B cell (primary cell): ENCODE measurements around the gene PIK3CD. TPM values are rescaled to one million over a fixed set of nuclear protein-coding genes. Genes with fewer than 3 reads are reported as not detected.

Source experiments
- ATAC-seq: fragments of 200-7000 bp; cut with Tn5 transposase; one replicate; pipeline ENCODE4 v1.10.0; 2021; ENCODE audit warnings: low read depth, mild to moderate bottlenecking, moderate number of reproducible peaks, moderate library complexity
- CTCF ChIA-PET: fragments of 350-600 bp; sonication (Branson Sonifier 250); formaldehyde crosslinking; loops from one replicate; lab custom pipeline; 2021; ENCODE audit warnings: antibody characterized with exemption, inconsistent platforms; lab: Charles Lee
- POLR2A ChIA-PET: fragments of 350-600 bp; sonication (Branson Sonifier 250); formaldehyde crosslinking; loops from one replicate; lab custom pipeline; 2021; ENCODE audit warnings: antibody characterized with exemption; lab: Charles Lee
- DNase-seq: peaks from one replicate; pipeline ENCODE4 v3.0.0; 2013
- H2AFZ ChIP-seq: 2 replicates; pipeline ENCODE4 v1.6.1; 2012; ENCODE audit warnings: mild to moderate bottlenecking, low read depth, low read length; ENCODE audit not compliant: insufficient read depth, poor library complexity, severe bottlenecking
- H3K27ac ChIP-seq, 2 donors: 1 replicate in 1 of 2; 2 replicates in 1 of 2; pipeline ENCODE4 v1.5.1; 2012 to 2013; ENCODE audit warnings: low read length in 2 of 2, mild to moderate bottlenecking in 2 of 2, moderate library complexity in 1 of 2
- H3K27me3 ChIP-seq, 4 experiments: fragments of 200-600 bp in 1 of 4; sonication (generic) in 1 of 4; replicated peaks in 1 of 4; 1 replicate in 2 of 4; 2 replicates in 2 of 4; pipeline versions ENCODE4 v1.6.1 to v1.7.0; 2013 to 2016; ENCODE audit warnings: low read length in 3 of 4, mild to moderate bottlenecking in 2 of 4, mixed read lengths in 1 of 4, moderate library complexity in 1 of 4; ENCODE audit not compliant: insufficient read depth in 4 of 4, control insufficient read depth in 3 of 4; ENCODE audit errors: control extremely low read depth in 1 of 4
- H3K36me3 ChIP-seq, 2 experiments: replicated peaks in 1 of 2; 1 replicate in 1 of 2; 2 replicates in 1 of 2; pipeline versions ENCODE4 v1.6.1 to v1.7.1; 2013; ENCODE audit warnings: low read length in 1 of 2; ENCODE audit not compliant: insufficient read depth in 2 of 2, control insufficient read depth in 1 of 2; ENCODE audit errors: control extremely low read depth in 1 of 2, extremely low read depth in 1 of 2
- H3K4me1 ChIP-seq, 2 donors: fragments of 200-600 bp in 1 of 2; sonication (generic) in 1 of 2; 1 replicate in 1 of 2; 2 replicates in 1 of 2; pipeline versions ENCODE4 v1.5.1 to v1.6.1; 2013 to 2017; ENCODE audit warnings: low read length in 2 of 2; ENCODE audit not compliant: control insufficient read depth in 2 of 2, insufficient read depth in 2 of 2
- H3K4me2 ChIP-seq: replicated peaks from 2 replicates; pipeline ENCODE3; 2012; ENCODE audit warnings: mild to moderate bottlenecking, low read depth, low read length; ENCODE audit not compliant: poor library complexity, severe bottlenecking
- H3K4me3 ChIP-seq, 5 experiments: fragments of 200-600 bp in 1 of 5; sonication (generic) in 1 of 5; 1 replicate in 3 of 5; 2 replicates in 2 of 5; pipeline versions ENCODE4 v1.5.1 to v1.7.0; 2011 to 2016; ENCODE audit warnings: low read length in 4 of 5, mild to moderate bottlenecking in 4 of 5, low read depth in 2 of 5, control low read depth in 1 of 5, moderate library complexity in 1 of 5; ENCODE audit not compliant: insufficient read depth in 1 of 5; ENCODE audit errors: control extremely low read depth in 1 of 5, extremely low read depth in 1 of 5
- H3K79me2 ChIP-seq: fragments of 200-600 bp; sonication (generic); one replicate; pipeline ENCODE4 v1.6.0; 2016; ENCODE audit warnings: low read length; ENCODE audit not compliant: control insufficient read depth, insufficient read depth
- H3K9ac ChIP-seq: fragments of 200-600 bp; sonication (generic); 2 replicates; pipeline ENCODE4 v1.6.1; 2017; ENCODE audit warnings: mild to moderate bottlenecking, low read length, moderate library complexity
- H3K9me3 ChIP-seq, 3 donors: one replicate each; pipeline versions ENCODE4 v1.6.1 to v1.7.1; 2013; ENCODE audit warnings: low read length in 2 of 3; ENCODE audit not compliant: control insufficient read depth in 2 of 3, insufficient read depth in 1 of 3; ENCODE audit errors: control extremely low read depth in 1 of 3
- H4K20me1 ChIP-seq: 2 replicates; pipeline ENCODE4 v1.6.0; 2012; ENCODE audit warnings: mild to moderate bottlenecking, low read length; ENCODE audit not compliant: insufficient read depth, control insufficient read depth, poor library complexity, severe bottlenecking
- H3K27ac Mint-ChIP-seq: one replicate; pipeline ENCODE4 v1.8.0; 2021; ENCODE audit warnings: mixed read lengths
- H3K27me3 Mint-ChIP-seq: one replicate; pipeline ENCODE4 v1.8.0; 2021; ENCODE audit warnings: mixed read lengths
- H3K4me1 Mint-ChIP-seq: one replicate; pipeline ENCODE4 v1.8.0; 2021; ENCODE audit warnings: mixed read lengths
- H3K4me3 Mint-ChIP-seq: one replicate; pipeline ENCODE4 v1.8.0; 2021; ENCODE audit warnings: mixed read lengths
- H3K9me3 Mint-ChIP-seq: one replicate; pipeline ENCODE4 v1.8.0; 2022; ENCODE audit warnings: mixed read lengths; ENCODE audit not compliant: insufficient read depth
- CTCF ChIP-seq: fragments of 200-600 bp; IDR thresholded peaks from one replicate; pipeline ENCODE4 v1.8.0; 2022; ENCODE audit warnings: antibody characterized with exemption, mild to moderate bottlenecking
- EZH2 ChIP-seq: IDR thresholded peaks from 2 replicates; pipeline ENCODE4 v1.6.1; 2012; ENCODE audit warnings: borderline replicate concordance, low read depth, mild to moderate bottlenecking, moderate library complexity, low read length; ENCODE audit not compliant: insufficient read depth, poor library complexity, severe bottlenecking
- WGBS: methylation state at CpG from one replicate; pipeline ENCODE4 v1.1.5; 2013; ENCODE audit warnings: missing lambda C conversion rate; ENCODE audit not compliant: insufficient coverage; 5-methylcytosine and 5-hydroxymethylcytosine counted together
- intact Hi-C: fragments of 100-400 bp; cut with micrococcal nuclease; formaldehyde crosslinking; loops from one replicate; pipeline ENCODE4 v1.10.0; 2022
- polyA minus RNA-seq: library from RNA; depleted of rRNA, polyadenylated mRNA; stranded (reverse); fragments of >200 nt; gene quantifications from 2 replicates; pipeline ENCODE4 v1.2.3, GENCODE V29; 2012
- polyA plus RNA-seq: library from polyadenylated mRNA; depleted of rRNA; stranded (reverse); fragments of >200 nt; gene quantifications from 2 replicates; pipeline ENCODE4 v1.2.3, GENCODE V29; 2012
- total RNA-seq, 2 donors: library from RNA; stranded (reverse); fragments of 120-200 nt in 1 of 2; gene quantifications; 1 replicate in 1 of 2; 2 replicates in 1 of 2; pipeline versions ENCODE4 v1.2.3 to v1.2.4, GENCODE V29; 2013 to 2022

The PIK3CD gene
- 222 and 223 TPM in 2 replicates for total RNA-seq
- 76.1 TPM for total RNA-seq (2013)
- 144 and 205 TPM in 2 replicates for polyA plus RNA-seq
- 129 and 223 TPM in 2 replicates for polyA minus RNA-seq

GRCh38 chr1:9651565-9652378, at the start of gene PIK3CD:
TSS of gene PIK3CD (plus strand) at chr1:9651731. CDS start at chr1:9710456, 58,725 bp downstream.
- Histone ChIP-seq H3K36me3 (peaks cover 0 to 5% of the 10 kb centered on the region in 2 experiments), H3K27ac (peak within 1 kb of the TSS; percentile 77 to 82), H4K20me1 (peaks cover 43% of the 10 kb centered on the region), H3K9me3 (no peaks in the 10 kb centered on the region), H3K4me3 (peak within 1 kb of the TSS; percentile 57 to 96 (median 74)), H3K4me2 (peak within 1 kb of the TSS; percentile 90), H3K27me3 (no peaks in the 10 kb centered on the region), H3K4me1 (peaks cover 39 to 57% of the 10 kb centered on the region in 2 donors), H2AFZ (peak within 1 kb of the TSS; percentile 71), H3K9ac (peak within 1 kb of the TSS; percentile 83), H3K79me2 (peaks cover 80% of the 10 kb centered on the region)
- Mint-ChIP-seq H3K27ac (peak within 1 kb of the TSS; percentile 99), H3K4me3 (peak within 1 kb of the TSS; percentile 98), H3K27me3 (no peaks in the 10 kb centered on the region), H3K4me1 (peaks cover 58% of the 10 kb centered on the region), H3K9me3 (no peaks in the 10 kb centered on the region)
- intact Hi-C loops, result loop anchor here (1.0 kb wide), 2 partner anchors 63 to 66 kb away; partner anchors contain the start of gene TMEM201
- DNase-seq (peak; percentile 68), ATAC-seq (peak; percentile 22)
- ChIA-PET POLR2A (interaction anchor here (0.5 to 8.2 kb wide), 12 partner anchors 9 to 128 kb away, joined by 3 to 251 read pairs (median 5); no protein-coding TSS in a partner anchor), CTCF (interaction anchor here (0.7 to 10.6 kb wide), 11 partner anchors 13 to 69 kb away, joined by 3 to 231 read pairs (median 4); no protein-coding TSS in a partner anchor)
- TF ChIP-seq EZH2 (no peak), CTCF (no peak)
- WGBS, result under 1% methylated on average over 94 of the region's 94 CpGs
